ENCODE results near the gene APOB. TPM values are rescaled to one million over a fixed set of nuclear protein-coding genes. Genes with fewer than 3 reads are reported as not detected.

The APOB gene
- total RNA-seq, 4 donors from 2014 or later: 0.04 to 0.62 (median 0.19) TPM; not detected in 1

DNA sequence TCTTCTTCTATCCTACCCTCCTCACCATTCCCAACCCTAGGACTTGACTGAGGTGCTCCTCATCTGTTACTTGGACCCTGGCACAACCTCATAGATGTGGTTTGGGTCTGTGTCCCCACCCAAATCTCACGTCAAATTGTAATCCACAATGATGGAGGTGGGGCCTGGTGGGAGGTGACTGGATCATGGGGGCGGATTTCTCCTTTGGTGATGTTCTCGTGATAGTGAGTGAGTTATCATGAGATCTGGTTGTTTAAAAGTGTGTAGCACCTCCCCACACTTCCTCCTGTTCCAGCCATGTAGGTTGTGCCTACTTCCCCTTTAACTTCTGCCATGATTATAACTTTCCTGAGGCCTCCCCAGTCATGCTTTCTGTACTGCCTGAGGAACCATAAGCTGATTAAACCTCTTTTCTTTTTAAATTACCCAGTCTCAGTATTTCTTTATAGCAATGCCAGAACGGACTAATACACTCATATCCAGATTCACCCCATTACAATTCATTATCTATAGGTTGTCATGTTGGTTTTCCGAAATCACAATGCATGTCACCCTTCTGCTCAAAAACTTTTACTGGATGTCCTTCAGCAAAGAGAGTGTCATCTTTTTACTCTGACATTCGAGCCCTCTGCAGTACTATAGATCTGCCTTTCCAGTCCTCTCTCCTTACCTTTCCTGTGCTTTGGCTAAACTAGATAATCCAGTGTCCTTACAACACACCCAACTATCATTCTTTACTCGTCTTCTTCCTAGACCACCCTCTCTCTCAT is 45.7 kb downstream of the APOB start:
- TF ChIP-seq POLR2A (IDR thresholded peaks at IDR 0.05): no peak
- TF ChIP-seq, protein P1, sequence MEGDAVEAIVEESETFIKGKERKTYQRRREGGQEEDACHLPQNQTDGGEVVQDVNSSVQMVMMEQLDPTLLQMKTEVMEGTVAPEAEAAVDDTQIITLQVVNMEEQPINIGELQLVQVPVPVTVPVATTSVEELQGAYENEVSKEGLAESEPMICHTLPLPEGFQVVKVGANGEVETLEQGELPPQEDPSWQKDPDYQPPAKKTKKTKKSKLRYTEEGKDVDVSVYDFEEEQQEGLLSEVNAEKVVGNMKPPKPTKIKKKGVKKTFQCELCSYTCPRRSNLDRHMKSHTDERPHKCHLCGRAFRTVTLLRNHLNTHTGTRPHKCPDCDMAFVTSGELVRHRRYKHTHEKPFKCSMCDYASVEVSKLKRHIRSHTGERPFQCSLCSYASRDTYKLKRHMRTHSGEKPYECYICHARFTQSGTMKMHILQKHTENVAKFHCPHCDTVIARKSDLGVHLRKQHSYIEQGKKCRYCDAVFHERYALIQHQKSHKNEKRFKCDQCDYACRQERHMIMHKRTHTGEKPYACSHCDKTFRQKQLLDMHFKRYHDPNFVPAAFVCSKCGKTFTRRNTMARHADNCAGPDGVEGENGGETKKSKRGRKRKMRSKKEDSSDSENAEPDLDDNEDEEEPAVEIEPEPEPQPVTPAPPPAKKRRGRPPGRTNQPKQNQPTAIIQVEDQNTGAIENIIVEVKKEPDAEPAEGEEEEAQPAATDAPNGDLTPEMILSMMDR (IDR thresholded peaks at IDR 0.05): no peak
- DNase-seq: no peak
- H3K4me3 ChIP-seq: no peak overlapping the region
- H3K4me1 ChIP-seq: peaks cover 0 to 6% (median 0%) of the 10 kb centered on the region in 3 donors
- H3K27ac ChIP-seq: no peak overlapping the region
- no peaks in the 10 kb centered on the region for H3K27me3 ChIP-seq
- H3K9me3 ChIP-seq: no peaks in the 10 kb centered on the region
- no peaks in the 10 kb centered on the region for H3K36me3 ChIP-seq
- 58 to 75% methylated on average over 7 of the region's 7 CpGs for WGBS, 2 donors
- intact Hi-C loops (cut with DNase I): no loop called here

DNA sequence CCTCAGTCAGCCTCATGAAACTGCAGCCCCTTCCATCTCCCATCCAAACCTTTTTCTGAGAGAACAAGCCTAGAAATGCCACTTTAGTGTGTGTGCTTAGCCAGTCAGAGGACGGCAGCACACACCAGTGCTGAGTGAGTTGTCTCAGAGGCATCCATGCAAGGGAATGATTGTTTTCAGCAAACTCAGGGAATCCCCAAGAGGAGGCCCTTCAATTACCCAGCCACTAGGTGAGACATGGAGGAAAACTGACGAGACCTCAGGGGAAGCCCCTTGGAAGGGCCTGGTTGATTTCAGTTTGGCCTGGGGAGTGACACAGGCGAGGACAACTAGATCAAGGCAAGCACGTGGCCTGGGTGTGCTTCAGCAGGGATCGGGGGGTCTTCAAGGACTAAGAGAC is 49.7 kb downstream of the APOB start:
- Histone ChIP-seq H3K4me3 (no peak overlapping the region), H3K36me3 (no peaks in the 10 kb centered on the region), H3K9me3 (no peaks in the 10 kb centered on the region), H3K4me1 (peaks cover 0 to 25% (median 9%) of the 10 kb centered on the region in 3 donors), H3K27ac (no peak overlapping the region), H3K27me3 (peaks cover 0 to 1% (median 0%) of the 10 kb centered on the region in 4 donors)
- DNase-seq: no peak
- 66 to 80% methylated on average over 4 to 5 of the region's 5 CpGs for WGBS, 2 donors
- TF ChIP-seq, protein P1 (IDR thresholded peaks at IDR 0.05): no peak
- TF ChIP-seq POLR2A (IDR thresholded peaks at IDR 0.05): no peak
- intact Hi-C loops (cut with DNase I): no loop called here

DNA sequence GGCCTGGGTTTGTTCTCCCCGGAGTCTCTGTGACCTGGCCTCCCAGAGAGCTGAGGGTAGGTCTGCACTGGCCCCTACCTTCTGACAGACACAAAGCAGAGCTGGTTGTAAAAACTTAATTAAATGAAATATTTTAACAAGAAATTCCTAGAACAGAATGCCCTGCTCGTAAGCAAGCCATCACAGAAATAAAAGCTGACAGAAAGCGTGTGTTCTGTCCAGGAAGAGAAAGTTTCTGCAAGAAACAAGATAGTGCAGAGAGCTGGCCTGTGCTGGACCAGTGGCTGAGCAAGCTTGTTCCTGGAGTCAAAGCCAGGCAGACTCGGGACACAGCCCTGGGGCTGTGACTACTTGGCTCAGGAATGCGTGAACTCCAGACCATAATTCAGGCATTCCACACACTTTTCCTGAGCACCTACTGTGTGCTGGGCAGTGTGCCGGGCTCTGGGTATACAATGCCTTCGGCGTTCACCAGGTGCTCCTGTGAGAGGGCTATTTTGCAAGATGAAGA is 51.6 kb downstream of the APOB start:
- WGBS, 2 donors: 39 to 45% methylated on average over 6 to 8 of the region's 8 CpGs
- no peak for DNase-seq

DNA sequence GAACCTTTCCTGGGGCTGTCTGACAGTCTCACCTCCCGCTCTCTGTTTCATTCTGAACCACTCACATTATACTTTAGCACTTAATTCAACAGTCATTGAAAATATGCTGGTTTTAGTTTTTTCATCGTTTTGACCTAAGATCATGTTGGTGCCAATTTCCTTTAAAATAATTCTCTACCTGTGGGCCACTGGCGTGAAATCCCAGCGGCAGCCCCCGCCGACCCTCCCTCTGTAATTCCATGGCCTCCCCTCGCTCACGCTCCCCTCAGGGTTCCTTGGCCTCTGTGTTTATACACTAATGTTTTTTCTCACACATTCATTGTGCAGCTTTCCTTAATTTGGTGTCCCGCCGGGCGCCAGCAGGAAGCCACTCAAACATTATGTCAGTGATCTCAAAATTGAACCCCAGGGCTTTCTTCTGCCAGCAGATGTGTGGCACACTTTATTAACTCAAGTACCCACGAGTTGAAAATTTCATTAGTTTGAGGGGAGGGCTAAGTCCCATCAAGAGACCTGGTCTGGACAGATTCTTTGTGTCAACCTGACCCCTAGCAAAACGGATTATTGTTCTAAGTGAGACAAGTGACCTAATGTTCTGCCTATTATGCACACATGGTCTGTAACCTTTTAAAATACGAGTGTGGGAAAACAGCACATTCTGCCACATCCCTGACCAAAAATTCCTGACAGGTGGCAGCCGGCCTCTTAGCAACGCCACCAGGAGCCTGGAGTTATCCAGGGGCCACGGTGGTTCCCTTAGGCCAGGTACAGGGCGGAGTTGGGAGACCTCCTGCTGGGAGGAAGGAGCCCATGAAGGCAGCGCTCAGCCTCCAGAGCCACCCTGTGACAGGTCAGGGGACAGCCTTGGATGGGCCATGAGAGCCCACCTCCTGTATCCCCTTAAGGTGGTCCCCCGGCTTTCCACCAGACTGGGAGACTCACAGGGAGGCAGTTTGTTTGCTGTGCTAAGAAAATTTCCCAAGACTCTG is 53.1 kb downstream of the APOB start:
- DNase-seq: no peak
- Histone ChIP-seq H3K4me1 (peaks cover 0 to 39% (median 9%) of the 10 kb centered on the region in 3 donors), H3K4me3 (no peak overlapping the region), H3K36me3 (no peaks in the 10 kb centered on the region), H3K27me3 (peaks cover 0 to 5% (median 0%) of the 10 kb centered on the region in 4 donors), H3K9me3 (no peaks in the 10 kb centered on the region), H3K27ac (peak overlapping the region in 2 of 4 donors; percentile 5 to 70)
- no peak for TF ChIP-seq POLR2A (IDR thresholded peaks at IDR 0.05)
- TF ChIP-seq, protein P1 (IDR thresholded peaks at IDR 0.05): no peak
- intact Hi-C loops (cut with DNase I): no loop called here
- 66 to 70% methylated on average over 18 of the region's 20 CpGs for WGBS, 2 donors

More for the DNA sequence above, 51.6 kb downstream of the APOB start:
- intact Hi-C loops (cut with DNase I): no loop called here
- Histone ChIP-seq H3K36me3 (no peaks in the 10 kb centered on the region), H3K27me3 (peaks cover 0 to 5% (median 0%) of the 10 kb centered on the region in 4 donors), H3K4me3 (no peak overlapping the region), H3K9me3 (no peaks in the 10 kb centered on the region), H3K4me1 (peaks cover 0 to 28% (median 9%) of the 10 kb centered on the region in 3 donors), H3K27ac (peak overlapping the region in 3 of 4 donors; percentile 5 to 70 (median 57))
- TF ChIP-seq POLR2A (IDR thresholded peaks at IDR 0.05): no peak
- TF ChIP-seq, protein P1 (IDR thresholded peaks at IDR 0.05): no peak

All from esophagus squamous epithelium (tissue), 5 donors.